ENCODE measurements around the gene KIF3B.
"Not testable (repeated sequence)": the region's sequence is repeated elsewhere in the genome, so short reads cannot be mapped to it uniquely, and the experiment has no call there.

KIF3B gene

GRCh38 chr20:32357869-32358631 is 80.6 kb downstream of the KIF3B start, which contains the start of gene ASXL1:
TSS of gene ASXL1 (plus strand) at chr20:32358331. CDS start at chr20:32358776, 445 bp downstream.
- peak; percentile 89 to 99 (median 92) for DNase-seq

DNA sequence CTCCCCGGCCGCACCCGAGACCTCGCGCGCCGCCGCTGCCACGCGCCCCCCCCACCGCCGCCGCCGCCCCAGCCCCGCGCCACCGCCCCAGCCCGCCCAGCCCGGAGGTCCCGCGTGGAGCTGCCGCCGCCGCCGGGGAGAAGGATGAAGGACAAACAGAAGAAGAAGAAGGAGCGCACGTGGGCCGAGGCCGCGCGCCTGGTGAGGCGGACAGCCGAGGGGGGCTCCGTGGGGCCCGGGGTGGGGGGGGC is 81.1 kb downstream of the KIF3B start:
- DNase-seq = no peak

- DNase-seq = peak; percentile 57 to 81 (median 68)
These were observed 81.6 kb downstream of the KIF3B start for GRCh38 chr20:32358883-32359632.

GRCh38 chr20:32359633-32360332 is 82.3 kb downstream of the KIF3B start:
- DNase-seq = peak in 1 of 5 donors; percentile 40

DNA sequence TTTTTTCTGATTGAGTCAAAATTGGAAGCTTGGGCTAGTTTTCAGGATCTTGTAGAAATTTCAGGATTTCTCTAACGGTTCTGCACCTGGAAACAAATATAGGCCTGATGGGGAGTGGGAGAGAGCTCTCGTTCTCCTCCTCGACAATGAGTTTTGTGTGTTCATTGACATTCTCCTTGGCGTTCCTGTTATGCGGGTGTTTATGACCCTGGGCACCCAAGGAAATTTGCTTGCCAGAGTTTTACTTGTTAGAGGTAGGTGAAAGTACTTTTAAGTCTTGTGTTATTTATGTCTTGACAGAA is 82.8 kb downstream of the KIF3B start:
- no peak for DNase-seq

- DNase-seq = no peak
These were observed 85.5 kb downstream of the KIF3B start for GRCh38 chr20:32362901-32363364.

DNA sequence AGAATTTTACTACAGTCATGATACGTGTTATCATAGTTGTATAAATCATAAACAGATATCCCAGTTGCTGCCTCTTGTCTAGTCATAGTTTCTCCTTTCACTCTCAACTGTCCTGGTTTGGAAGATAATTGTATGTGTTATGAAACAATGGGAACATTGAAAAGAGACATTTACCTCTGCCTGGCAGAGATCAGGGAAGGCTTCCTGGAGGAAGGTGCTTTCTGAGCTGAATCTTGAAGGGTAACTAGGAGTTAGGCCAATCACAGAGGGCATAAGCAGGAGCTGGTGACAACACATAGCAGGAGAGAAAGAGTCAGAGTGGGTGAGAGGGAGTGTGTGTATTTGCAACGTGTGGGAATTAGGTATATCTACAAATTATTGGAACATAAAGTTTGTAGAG is 86.0 kb downstream of the KIF3B start:
- no peak for DNase-seq

DNA sequence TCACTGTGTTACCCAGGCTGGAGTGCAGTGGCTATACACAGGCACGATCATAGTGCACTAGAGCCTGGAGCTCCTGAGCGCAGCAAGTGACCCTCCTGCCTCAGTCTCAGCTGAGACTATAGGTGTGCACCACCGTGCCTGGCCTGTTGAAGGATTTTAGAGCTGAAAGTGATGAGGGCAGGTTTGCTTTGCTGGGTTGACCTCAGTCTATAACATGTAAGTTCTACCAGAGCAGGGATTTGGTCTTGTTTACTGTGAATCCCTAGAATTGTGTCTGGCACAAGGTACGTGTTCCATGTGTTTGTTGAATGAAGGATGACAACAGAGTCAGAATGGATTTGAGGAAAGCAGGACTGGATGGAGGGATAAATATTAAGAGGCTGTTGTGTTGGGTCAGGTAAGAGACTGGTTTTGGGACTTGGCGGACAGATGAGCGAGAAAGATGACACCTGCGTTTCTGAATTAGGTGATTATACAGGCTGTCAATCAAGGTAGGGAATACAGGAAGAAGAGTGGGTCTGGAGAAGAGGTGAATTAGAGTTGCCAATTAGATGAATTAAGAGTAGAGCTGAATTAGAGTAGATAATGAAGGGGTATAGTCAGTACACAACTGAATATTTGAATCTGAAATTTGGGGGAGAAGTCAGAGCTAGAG is 87.2 kb downstream of the KIF3B start:
- no peak for DNase-seq

- no peak for DNase-seq
These were observed 88.1 kb downstream of the KIF3B start for GRCh38 chr20:32365564-32365963.

- peak in 1 of 5 donors; percentile 63 for DNase-seq
These were observed 88.9 kb downstream of the KIF3B start for GRCh38 chr20:32366380-32366779.

GRCh38 chr20:32368323-32368722 is 90.9 kb downstream of the KIF3B start:
- DNase-seq = no peak

- no peak for DNase-seq
These were observed 91.5 kb downstream of the KIF3B start for GRCh38 chr20:32368925-32369324.

DNA sequence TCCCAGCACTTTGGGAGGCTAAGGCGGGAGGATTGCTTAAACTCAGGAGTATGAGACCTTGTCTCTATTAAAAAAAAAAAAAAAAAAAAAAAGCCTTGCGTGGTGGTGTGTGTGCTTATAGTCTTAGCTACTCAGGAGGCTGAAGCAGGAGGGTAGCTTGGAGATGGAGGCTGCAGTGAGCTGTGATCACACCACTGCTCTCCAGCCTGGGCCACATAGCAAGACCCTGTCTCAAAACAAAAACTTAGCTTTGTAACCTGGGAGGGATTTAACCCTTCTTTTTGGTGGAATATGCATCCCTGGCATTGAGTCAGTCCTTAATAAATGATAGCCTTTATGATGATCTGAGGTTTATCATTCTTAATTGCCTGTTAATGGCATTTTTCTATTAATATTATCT is 93.4 kb downstream of the KIF3B start:
- no peak for DNase-seq

- DNase-seq = no peak
These were observed 101.0 kb downstream of the KIF3B start for GRCh38 chr20:32378461-32378860.

- DNase-seq = not testable (repeated sequence)
These were observed 102.6 kb downstream of the KIF3B start for GRCh38 chr20:32380037-32380436.

DNA sequence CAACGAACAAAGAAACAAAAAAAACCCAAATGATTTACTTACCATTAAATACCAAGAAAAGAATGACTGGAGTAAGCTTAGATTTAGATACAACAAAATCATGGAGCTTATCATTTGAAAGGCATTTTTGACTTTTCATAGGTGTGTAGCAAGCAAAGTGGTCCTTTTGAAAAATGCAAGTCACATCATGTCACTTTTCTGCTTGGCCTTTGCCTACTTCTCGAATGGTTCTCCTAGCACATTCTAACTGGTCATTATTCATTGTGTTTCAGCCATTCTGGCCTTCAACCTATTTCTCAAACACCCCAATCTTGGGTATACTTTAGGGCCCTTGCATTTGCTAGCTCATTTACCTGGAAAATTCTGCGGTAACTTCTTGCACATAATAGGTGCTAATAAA is 103.3 kb downstream of the KIF3B start:
- no peak for DNase-seq

GRCh38 chr20:32382102-32382950 is 104.9 kb downstream of the KIF3B start:
- DNase-seq = no peak

DNA sequence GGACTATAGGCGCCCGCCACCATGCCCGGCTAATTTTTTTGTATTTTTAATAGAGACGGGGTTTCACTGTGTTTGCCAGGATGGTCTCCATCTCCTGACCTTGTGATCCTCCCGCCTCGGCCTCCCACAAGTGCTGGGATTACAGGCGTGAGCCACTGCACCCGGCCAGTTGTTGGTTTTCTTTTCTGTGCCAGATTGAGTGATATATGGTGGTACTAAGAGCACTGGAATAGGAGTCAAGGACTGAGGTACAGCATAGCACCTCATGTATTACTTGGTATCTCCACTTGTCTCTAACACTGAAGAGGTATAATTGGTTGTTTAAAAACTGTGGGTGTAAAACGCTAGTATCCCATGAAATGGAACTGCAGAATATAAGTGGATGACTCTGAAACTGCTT is 106.0 kb downstream of the KIF3B start:
- not testable (repeated sequence) for DNase-seq

Data from T-helper 1 cell (primary cell).